EL (cell line): ENCODE measurements around the gene TTBK1.
"Not testable (repeated sequence)": the region's sequence is repeated elsewhere in the genome, so short reads cannot be mapped to it uniquely, and the experiment has no call there.

Experiments used
- DNase-seq: peaks from one replicate; pipeline ENCODE4 v3.0.0-alpha.2; 2016

Gene TTBK1

GRCh38 chr6:43290339-43290904, 47.1 kb downstream of the TTBK1 start:
- DNase-seq = no peak

GRCh38 chr6:43290905-43291355, 47.6 kb downstream of the TTBK1 start:
- no peak for DNase-seq

- no peak for DNase-seq
Measured at GRCh38 chr6:43291708-43292107, 48.4 kb downstream of the TTBK1 start.

GRCh38 chr6:43292341-43292740, 49.1 kb downstream of the TTBK1 start:
- no peak for DNase-seq

GRCh38 chr6:43292763-43293318, 49.6 kb downstream of the TTBK1 start:
- DNase-seq = no peak

GRCh38 chr6:43293698-43294097, 50.4 kb downstream of the TTBK1 start:
- no peak for DNase-seq

- no peak for DNase-seq
Measured at GRCh38 chr6:43294536-43294935, 51.3 kb downstream of the TTBK1 start.

GRCh38 chr6:43295456-43295855, 52.2 kb downstream of the TTBK1 start:
- DNase-seq = no peak

GRCh38 chr6:43296780-43297497, 53.7 kb downstream of the TTBK1 start:
- no peak for DNase-seq

- no peak for DNase-seq
Measured at GRCh38 chr6:43297644-43298564, 54.6 kb downstream of the TTBK1 start, which contains the start of gene SLC22A7. Gene SLC22A7 (plus strand): TSS chr6:43298260. CDS start chr6:43298359, 99 bp downstream.

GRCh38 chr6:43298565-43299337, 55.5 kb downstream of the TTBK1 start:
- no peak for DNase-seq

GRCh38 chr6:43299338-43300293, 56.3 kb downstream of the TTBK1 start:
- no peak for DNase-seq

- no peak for DNase-seq
Measured at GRCh38 chr6:43301081-43301870, 58.0 kb downstream of the TTBK1 start.

- no peak for DNase-seq
Measured at GRCh38 chr6:43302126-43302525, 58.8 kb downstream of the TTBK1 start.

- not testable (repeated sequence) for DNase-seq
Measured at GRCh38 chr6:43303006-43303405, 59.7 kb downstream of the TTBK1 start.

- DNase-seq = no peak
Measured at GRCh38 chr6:43303751-43304331, 60.6 kb downstream of the TTBK1 start.

GRCh38 chr6:43304361-43304760, 61.1 kb downstream of the TTBK1 start:
- no peak for DNase-seq

GRCh38 chr6:43304882-43305281, 61.6 kb downstream of the TTBK1 start:
- DNase-seq = no peak

GRCh38 chr6:43306086-43306485, 62.8 kb downstream of the TTBK1 start:
- no peak for DNase-seq
